ENCODE results near the gene NIPSNAP3A.

DNA sequence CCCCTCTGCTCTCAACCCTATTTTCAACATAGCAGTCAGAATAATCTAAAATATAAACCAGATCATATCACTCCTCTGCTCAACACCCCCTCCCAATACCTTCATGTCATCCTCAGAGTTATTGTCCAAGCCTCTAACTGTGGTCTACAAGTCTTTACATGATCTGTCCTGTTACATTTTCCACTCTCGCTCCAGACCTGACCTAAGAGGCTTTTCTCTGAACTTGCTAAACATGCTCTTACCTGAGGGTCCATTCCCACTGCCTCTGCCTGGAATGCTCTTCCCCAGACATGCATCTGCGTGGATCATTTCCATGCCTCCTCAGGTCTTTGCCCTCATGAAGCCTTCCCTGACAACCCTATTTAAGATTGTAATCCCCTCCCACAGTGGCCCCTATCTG is 28.5 kb downstream of the NIPSNAP3A start:
- no peak for TF ChIP-seq POLR2A (IDR thresholded peaks at IDR 0.05)
- TF ChIP-seq, protein P1, sequence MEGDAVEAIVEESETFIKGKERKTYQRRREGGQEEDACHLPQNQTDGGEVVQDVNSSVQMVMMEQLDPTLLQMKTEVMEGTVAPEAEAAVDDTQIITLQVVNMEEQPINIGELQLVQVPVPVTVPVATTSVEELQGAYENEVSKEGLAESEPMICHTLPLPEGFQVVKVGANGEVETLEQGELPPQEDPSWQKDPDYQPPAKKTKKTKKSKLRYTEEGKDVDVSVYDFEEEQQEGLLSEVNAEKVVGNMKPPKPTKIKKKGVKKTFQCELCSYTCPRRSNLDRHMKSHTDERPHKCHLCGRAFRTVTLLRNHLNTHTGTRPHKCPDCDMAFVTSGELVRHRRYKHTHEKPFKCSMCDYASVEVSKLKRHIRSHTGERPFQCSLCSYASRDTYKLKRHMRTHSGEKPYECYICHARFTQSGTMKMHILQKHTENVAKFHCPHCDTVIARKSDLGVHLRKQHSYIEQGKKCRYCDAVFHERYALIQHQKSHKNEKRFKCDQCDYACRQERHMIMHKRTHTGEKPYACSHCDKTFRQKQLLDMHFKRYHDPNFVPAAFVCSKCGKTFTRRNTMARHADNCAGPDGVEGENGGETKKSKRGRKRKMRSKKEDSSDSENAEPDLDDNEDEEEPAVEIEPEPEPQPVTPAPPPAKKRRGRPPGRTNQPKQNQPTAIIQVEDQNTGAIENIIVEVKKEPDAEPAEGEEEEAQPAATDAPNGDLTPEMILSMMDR (IDR thresholded peaks at IDR 0.05) = no peak

All from Peyer's patch (tissue), 4 donors.